HCT116 (cell line): ENCODE results near the gene RIMBP2. TPM values are rescaled to one million over a fixed set of nuclear protein-coding genes. Genes with fewer than 3 reads are reported as not detected.

ENCODE experiments used
- ATAC-seq: fragments of 200-7000 bp; cut with Tn5 transposase; 2 replicates; pipeline ENCODE4 v1.9.1; 2020; ENCODE audit warnings: mild to moderate bottlenecking, moderate library complexity
- BruUV-seq: library from RNA; stranded (reverse); fragments of 400-500 nt; replicated peaks from 2 replicates; lab custom pipeline; 2021; lab: Mats Ljungman, UMichigan
- CTCF ChIA-PET: fragments of 300-600 bp; sonication (Branson Sonifier 250); formaldehyde crosslinking; loops from one replicate; lab custom pipeline; 2021; ENCODE audit warnings: antibody characterized with exemption; lab: Charles Lee
- POLR2A ChIA-PET: fragments of 300-600, 350-600 bp; sonication (Branson Sonifier 250); formaldehyde crosslinking; loops from one replicate; lab custom pipeline; 2021; ENCODE audit warnings: antibody characterized with exemption; lab: Charles Lee
- RAD21 ChIA-PET, 2 experiments: fragments of 300-600 bp; sonication (Branson Sonifier 250); formaldehyde crosslinking; loops; one replicate each; lab custom pipeline; 2023; ENCODE audit warnings: low total read pairs in 2 of 2; ENCODE audit not compliant: uncharacterized antibody in 2 of 2, unreplicated experiment in 2 of 2, low non-redundant PET in 1 of 2; lab: Charles Lee
- DNase-seq: peaks from one replicate; pipeline ENCODE4 v3.0.0-alpha.2; 2010; ENCODE audit warnings: low read depth, low spot score
- H2AFZ ChIP-seq: fragments of 200-600 bp; shearing (Covaris generic), sonication (generic); 2 replicates; pipeline ENCODE4 v1.6.1; 2017; ENCODE audit warnings: low read depth, mixed run types, mixed read lengths, antibody characterized with exemption, low read length; ENCODE audit not compliant: poor library complexity, severe bottlenecking
- H3K27ac ChIP-seq: 2 replicates; pipeline ENCODE4 v1.5.1; 2012; ENCODE audit warnings: low read depth, low read length
- H3K27me3 ChIP-seq: fragments of 200-600 bp; sonication (generic); 2 replicates; pipeline ENCODE4 v1.6.1; 2016; ENCODE audit warnings: mixed run types, low read length, mixed read lengths; ENCODE audit not compliant: insufficient read depth
- H3K36me3 ChIP-seq, 2 experiments: fragments of 200-500 bp in 1 of 2; fragments of 200-600 bp in 1 of 2; sonication (Bioruptor generic) in 1 of 2; sonication (generic) in 1 of 2; 2 replicates each; pipeline versions ENCODE4 v1.5.1 to v1.6.1; 2014 to 2016; ENCODE audit warnings: low read length in 2 of 2, inconsistent platforms in 1 of 2, mixed read lengths in 1 of 2, mixed run types in 1 of 2; ENCODE audit not compliant: insufficient read depth in 2 of 2, control insufficient read depth in 1 of 2
- H3K4me1 ChIP-seq, 2 experiments: fragments of 200-600 bp in 1 of 2; sonication (generic) in 1 of 2; 2 replicates each; pipeline versions ENCODE4 v1.5.1 to v1.6.1; 2012 to 2017; ENCODE audit warnings: low read length in 2 of 2, inconsistent platforms in 1 of 2, mild to moderate bottlenecking in 1 of 2, mixed read lengths in 1 of 2, mixed run types in 1 of 2, moderate library complexity in 1 of 2; ENCODE audit not compliant: insufficient read depth in 2 of 2, control insufficient read depth in 1 of 2
- H3K4me2 ChIP-seq: fragments of 200-600 bp; sonication (generic); 2 replicates; pipeline ENCODE4 v1.6.1; 2017; ENCODE audit warnings: mixed run types, low read length, mixed read lengths
- H3K4me3 ChIP-seq, 2 experiments: fragments of 200-600 bp in 1 of 2; sonication (generic) in 1 of 2; replicated peaks in 1 of 2; 2 replicates each; pipeline ENCODE4 v1.5.1; 2011 to 2016; ENCODE audit warnings: low read length in 2 of 2, control low read depth in 1 of 2, low read depth in 1 of 2, mild to moderate bottlenecking in 1 of 2, mixed read lengths in 1 of 2, mixed run types in 1 of 2
- H3K79me2 ChIP-seq: fragments of 200-600 bp; sonication (generic); 2 replicates; pipeline ENCODE4 v1.6.1; 2017; ENCODE audit warnings: mild to moderate bottlenecking, mixed run types, low read length, moderate library complexity, mixed read lengths; ENCODE audit not compliant: insufficient read depth
- H3K9ac ChIP-seq: fragments of 200-600 bp; sonication (generic); 2 replicates; pipeline ENCODE4 v1.6.1; 2016; ENCODE audit warnings: low read length, mixed read lengths
- H3K9me2 ChIP-seq: fragments of 200-600 bp; sonication (generic), shearing (Covaris generic); 2 replicates; pipeline ENCODE4 v1.6.1; 2017; ENCODE audit warnings: mixed run types, mild to moderate bottlenecking, moderate library complexity; ENCODE audit not compliant: insufficient read depth
- H3K9me3 ChIP-seq, 2 experiments: fragments of 200-500 bp in 1 of 2; fragments of 200-600 bp in 1 of 2; sonication (Bioruptor generic) in 1 of 2; sonication (generic) in 1 of 2; 2 replicates each; pipeline ENCODE4 v1.6.1; 2014 to 2017; ENCODE audit warnings: low read length in 2 of 2, mixed read lengths in 2 of 2, inconsistent platforms in 1 of 2, low read depth in 1 of 2, mild to moderate bottlenecking in 1 of 2, mixed run types in 1 of 2, moderate library complexity in 1 of 2; ENCODE audit not compliant: control insufficient read depth in 1 of 2, insufficient read depth in 1 of 2
- H4K20me1 ChIP-seq: fragments of 200-600 bp; sonication (generic), shearing (Covaris generic); 2 replicates; pipeline ENCODE4 v1.6.1; 2017; ENCODE audit warnings: mixed run types, mild to moderate bottlenecking, moderate library complexity; ENCODE audit not compliant: insufficient read depth
- CBX3 ChIP-seq: IDR thresholded peaks from 2 replicates; pipeline ENCODE4 v1.6.1; 2012; ENCODE audit warnings: low read depth
- ELF1 ChIP-seq: IDR thresholded peaks from 2 replicates; pipeline ENCODE4 v1.6.1; 2012; ENCODE audit warnings: low read depth, borderline replicate concordance
- EZH2 ChIP-seq: fragments of 200-600 bp; sonication (generic); IDR thresholded peaks from 2 replicates; pipeline ENCODE4 v1.6.1; 2017; ENCODE audit warnings: antibody characterized with exemption, mixed run types
- EZH2phosphoT487 ChIP-seq: fragments of 200-600 bp; IDR thresholded peaks from 2 replicates; pipeline ENCODE4 v1.6.1; 2018; ENCODE audit warnings: antibody characterized with exemption, borderline replicate concordance
- FOSL1 ChIP-seq: IDR thresholded peaks from 2 replicates; pipeline ENCODE4 v1.6.1; 2012; ENCODE audit warnings: low read depth
- JUND ChIP-seq: IDR thresholded peaks from 2 replicates; pipeline ENCODE4 v1.6.1; 2012
- POLR2AphosphoS5 ChIP-seq: IDR thresholded peaks from 2 replicates; pipeline ENCODE4 v1.6.1; 2011; ENCODE audit warnings: mild to moderate bottlenecking, low read depth, low read length, moderate library complexity
- RAD21 ChIP-seq: IDR thresholded peaks from 2 replicates; pipeline ENCODE4 v1.6.1; 2012; ENCODE audit warnings: low read depth, mild to moderate bottlenecking
- SIN3A ChIP-seq: IDR thresholded peaks from 2 replicates; pipeline ENCODE4 v1.6.1; 2012; ENCODE audit warnings: low read depth
- SP1 ChIP-seq: IDR thresholded peaks from 2 replicates; pipeline ENCODE4 v1.6.1; 2012; ENCODE audit warnings: low read depth
- SRF ChIP-seq: IDR thresholded peaks from 2 replicates; pipeline ENCODE4 v1.6.1; 2012; ENCODE audit warnings: low read depth
- TCF7L2 ChIP-seq: IDR thresholded peaks from 2 replicates; pipeline ENCODE4 v1.7.0; 2011; ENCODE audit warnings: borderline replicate concordance, inconsistent platforms; ENCODE audit not compliant: insufficient read depth, insufficient read length; ENCODE audit errors: extremely low read depth
- ZFX ChIP-seq: fragments of 450-650 bp; IDR thresholded peaks from 2 replicates; pipeline ENCODE4 v1.6.1; 2017
- ZNF274 ChIP-seq: fragments of 200-500 bp; sonication (Bioruptor generic); IDR thresholded peaks from 2 replicates; pipeline ENCODE4 v1.6.1; 2014; ENCODE audit warnings: mild to moderate bottlenecking, low read depth, low read length, inconsistent platforms
- intact Hi-C: fragments of 100-400 bp; cut with micrococcal nuclease; formaldehyde crosslinking; loops from 2 replicates; pipeline ENCODE4 v1.10.0; 2022
- total RNA-seq: library from RNA; stranded (reverse); gene quantifications from one replicate; pipeline ENCODE4 v1.2.1, GENCODE V29; 2021; ENCODE audit not compliant: unreplicated experiment
- TF ChIP-seq, protein P1 (sequence below): IDR thresholded peaks from 2 replicates; pipeline ENCODE4 v1.6.1; 2012; ENCODE audit warnings: low read depth
- TF ChIP-seq, protein P2 (sequence below), 3 experiments: fragments of 200-600 bp in 1 of 3; sonication (generic) in 1 of 3; IDR thresholded peaks in 2 of 3; conservative IDR thresholded peaks in 1 of 3; 2 replicates each; pipeline ENCODE4 v1.5.1; 2012 to 2017; ENCODE audit warnings: low read depth in 2 of 3, low read length in 2 of 3, antibody characterized with exemption in 1 of 3, borderline replicate concordance in 1 of 3, control low read depth in 1 of 3, mild to moderate bottlenecking in 1 of 3, mixed read lengths in 1 of 3, mixed run types in 1 of 3, moderate library complexity in 1 of 3; ENCODE audit not compliant: insufficient read depth in 1 of 3

RIMBP2 gene
- total RNA-seq, 1 experiment from 2014 or later = not detected

DNA sequence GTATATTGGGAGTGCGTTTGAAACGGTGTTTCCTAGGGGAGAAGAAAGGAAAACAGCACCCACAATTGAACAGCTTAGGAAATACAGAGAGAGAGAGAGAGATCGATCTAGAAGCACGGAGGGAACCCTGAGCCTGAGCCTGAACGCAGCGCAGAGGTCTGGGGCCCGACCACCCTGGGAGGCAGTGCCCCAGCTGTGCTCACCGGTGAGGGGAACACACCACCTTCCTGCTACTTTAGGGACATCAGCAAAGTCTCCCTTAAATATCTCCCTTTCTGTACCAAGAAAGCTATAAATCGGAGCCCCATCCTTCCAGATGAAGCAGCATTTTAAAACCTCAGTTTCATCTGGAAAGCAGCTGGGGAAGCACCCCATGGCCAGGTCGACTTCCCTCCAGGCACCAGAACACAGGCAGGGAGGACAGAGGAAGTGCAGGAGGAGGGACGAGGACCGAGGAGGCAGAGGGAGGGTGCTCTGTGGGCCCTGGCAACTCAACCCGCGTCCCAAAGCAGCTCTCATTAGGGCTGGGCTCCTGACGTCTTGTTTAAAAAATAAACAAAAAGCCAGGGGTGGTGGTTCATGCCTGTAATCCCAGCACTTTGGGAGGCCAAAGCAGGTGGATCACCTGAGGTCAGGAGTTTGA, 12.2 kb downstream of the RIMBP2 start:
- POLR2A ChIA-PET = no interaction called here
- no peak for ATAC-seq
- CTCF ChIA-PET = no interaction called here
- Histone ChIP-seq H3K9me3 (no peaks in the 10 kb centered on the region), H3K4me3 (no peak overlapping the region), H2AFZ (no peak overlapping the region), H3K4me2 (no peak overlapping the region), H3K27me3 (no peaks in the 10 kb centered on the region), H3K9me2 (no peaks in the 10 kb centered on the region), H3K9ac (no peak overlapping the region), H3K79me2 (no peaks in the 10 kb centered on the region), H3K36me3 (no peaks in the 10 kb centered on the region), H3K27ac (no peak overlapping the region), H3K4me1 (no peaks in the 10 kb centered on the region), H4K20me1 (no peaks in the 10 kb centered on the region)
- TF ChIP-seq JUND = no peak
- TF ChIP-seq SIN3A = no peak
- TF ChIP-seq FOSL1 = no peak
- TF ChIP-seq CBX3 = no peak
- TF ChIP-seq TCF7L2 = no peak
- no peak for TF ChIP-seq POLR2AphosphoS5
- BruUV-seq = no TSS peak
- intact Hi-C loops = no loop called here
- no peak for DNase-seq
- RAD21 ChIA-PET = no interaction called here

DNA sequence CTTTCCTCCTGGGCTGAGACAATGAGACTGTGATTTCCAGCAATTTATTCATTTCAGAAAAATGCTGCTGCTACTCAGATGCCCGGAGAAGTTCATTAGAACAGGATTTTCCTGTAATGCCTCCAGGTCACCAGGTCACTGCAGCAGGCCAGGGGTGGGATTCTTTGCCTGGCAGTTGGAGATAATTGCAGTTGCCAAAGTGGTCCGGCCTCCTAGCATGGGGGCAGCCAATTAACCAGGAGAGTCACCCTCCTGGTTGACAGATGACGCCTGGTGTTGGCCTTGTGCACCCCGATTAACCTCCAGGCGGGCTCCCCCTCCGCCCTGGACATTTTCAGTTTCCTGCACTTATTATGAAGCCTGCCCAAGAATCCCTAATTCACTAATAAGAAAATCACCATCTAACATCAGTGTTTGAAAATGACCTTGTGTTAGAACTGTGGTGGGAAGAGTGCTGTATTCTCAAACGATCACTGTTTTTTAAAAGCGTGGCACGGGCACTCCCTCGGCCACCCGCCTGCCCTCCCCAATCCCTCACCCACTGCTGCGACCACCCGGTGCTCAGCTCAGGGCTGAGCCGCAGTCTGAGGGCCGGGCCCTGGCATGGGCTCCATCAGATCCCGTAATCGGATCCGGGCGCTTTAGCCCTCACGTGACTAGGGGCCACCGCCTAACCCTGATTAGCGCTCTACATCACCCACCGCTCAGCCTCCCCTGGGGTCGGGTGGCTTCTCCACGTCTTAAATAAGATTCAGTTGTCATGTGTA, 12.9 kb downstream of the RIMBP2 start:
- Histone ChIP-seq H4K20me1 (no peaks in the 10 kb centered on the region), H3K4me2 (no peak overlapping the region), H3K9me3 (no peaks in the 10 kb centered on the region), H3K27me3 (no peaks in the 10 kb centered on the region), H3K9ac (no peak overlapping the region), H3K79me2 (no peaks in the 10 kb centered on the region), H2AFZ (no peak overlapping the region), H3K27ac (no peak overlapping the region), H3K4me3 (no peak overlapping the region), H3K36me3 (no peaks in the 10 kb centered on the region), H3K9me2 (no peaks in the 10 kb centered on the region), H3K4me1 (no peaks in the 10 kb centered on the region)
- no peak for DNase-seq
- ChIA-PET POLR2A (no interaction called here), RAD21 (no interaction called here), CTCF (no interaction called here)
- no TSS peak for BruUV-seq
- no peak for ATAC-seq
- intact Hi-C loops = no loop called here
- TF ChIP-seq RAD21 (no peak), ZNF274 (no peak), EZH2 (no peak), ELF1 (no peak), SRF (no peak), ZFX (no peak), SIN3A (no peak), JUND (no peak), CBX3 (no peak), SP1 (no peak), EZH2phosphoT487 (no peak)
- TF ChIP-seq, protein P1, sequence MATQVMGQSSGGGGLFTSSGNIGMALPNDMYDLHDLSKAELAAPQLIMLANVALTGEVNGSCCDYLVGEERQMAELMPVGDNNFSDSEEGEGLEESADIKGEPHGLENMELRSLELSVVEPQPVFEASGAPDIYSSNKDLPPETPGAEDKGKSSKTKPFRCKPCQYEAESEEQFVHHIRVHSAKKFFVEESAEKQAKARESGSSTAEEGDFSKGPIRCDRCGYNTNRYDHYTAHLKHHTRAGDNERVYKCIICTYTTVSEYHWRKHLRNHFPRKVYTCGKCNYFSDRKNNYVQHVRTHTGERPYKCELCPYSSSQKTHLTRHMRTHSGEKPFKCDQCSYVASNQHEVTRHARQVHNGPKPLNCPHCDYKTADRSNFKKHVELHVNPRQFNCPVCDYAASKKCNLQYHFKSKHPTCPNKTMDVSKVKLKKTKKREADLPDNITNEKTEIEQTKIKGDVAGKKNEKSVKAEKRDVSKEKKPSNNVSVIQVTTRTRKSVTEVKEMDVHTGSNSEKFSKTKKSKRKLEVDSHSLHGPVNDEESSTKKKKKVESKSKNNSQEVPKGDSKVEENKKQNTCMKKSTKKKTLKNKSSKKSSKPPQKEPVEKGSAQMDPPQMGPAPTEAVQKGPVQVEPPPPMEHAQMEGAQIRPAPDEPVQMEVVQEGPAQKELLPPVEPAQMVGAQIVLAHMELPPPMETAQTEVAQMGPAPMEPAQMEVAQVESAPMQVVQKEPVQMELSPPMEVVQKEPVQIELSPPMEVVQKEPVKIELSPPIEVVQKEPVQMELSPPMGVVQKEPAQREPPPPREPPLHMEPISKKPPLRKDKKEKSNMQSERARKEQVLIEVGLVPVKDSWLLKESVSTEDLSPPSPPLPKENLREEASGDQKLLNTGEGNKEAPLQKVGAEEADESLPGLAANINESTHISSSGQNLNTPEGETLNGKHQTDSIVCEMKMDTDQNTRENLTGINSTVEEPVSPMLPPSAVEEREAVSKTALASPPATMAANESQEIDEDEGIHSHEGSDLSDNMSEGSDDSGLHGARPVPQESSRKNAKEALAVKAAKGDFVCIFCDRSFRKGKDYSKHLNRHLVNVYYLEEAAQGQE = no peak
- TF ChIP-seq, protein P2, sequence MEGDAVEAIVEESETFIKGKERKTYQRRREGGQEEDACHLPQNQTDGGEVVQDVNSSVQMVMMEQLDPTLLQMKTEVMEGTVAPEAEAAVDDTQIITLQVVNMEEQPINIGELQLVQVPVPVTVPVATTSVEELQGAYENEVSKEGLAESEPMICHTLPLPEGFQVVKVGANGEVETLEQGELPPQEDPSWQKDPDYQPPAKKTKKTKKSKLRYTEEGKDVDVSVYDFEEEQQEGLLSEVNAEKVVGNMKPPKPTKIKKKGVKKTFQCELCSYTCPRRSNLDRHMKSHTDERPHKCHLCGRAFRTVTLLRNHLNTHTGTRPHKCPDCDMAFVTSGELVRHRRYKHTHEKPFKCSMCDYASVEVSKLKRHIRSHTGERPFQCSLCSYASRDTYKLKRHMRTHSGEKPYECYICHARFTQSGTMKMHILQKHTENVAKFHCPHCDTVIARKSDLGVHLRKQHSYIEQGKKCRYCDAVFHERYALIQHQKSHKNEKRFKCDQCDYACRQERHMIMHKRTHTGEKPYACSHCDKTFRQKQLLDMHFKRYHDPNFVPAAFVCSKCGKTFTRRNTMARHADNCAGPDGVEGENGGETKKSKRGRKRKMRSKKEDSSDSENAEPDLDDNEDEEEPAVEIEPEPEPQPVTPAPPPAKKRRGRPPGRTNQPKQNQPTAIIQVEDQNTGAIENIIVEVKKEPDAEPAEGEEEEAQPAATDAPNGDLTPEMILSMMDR (IDR thresholded peaks at IDR 0.05 in 2 of 3, conservative IDR thresholded peaks at IDR 0.05 in 1 of 3; ENCODE audit: borderline replicate concordance in 1 of 3, insufficient read depth in 1 of 3, low read depth in 2 of 3, low read length in 2 of 3) = no peak
